Erythroblast (primary cell): Measurements from ENCODE around the gene IBTK.
"Not testable (repeated sequence)": the region's sequence is repeated elsewhere in the genome, so short reads cannot be mapped to it uniquely, and the experiment has no call there.

Source experiments
- DNase-seq, 2 experiments: peaks; one replicate each; lab custom pipeline; 2025; lab: John Stamatoyannopoulos, UW
- GATA1 ChIP-seq: IDR thresholded peaks from 2 replicates; pipeline ENCODE4 v1.6.1; 2011; ENCODE audit warnings: low read depth, mild to moderate bottlenecking, control low read depth, low read length, moderate library complexity
- POLR2A ChIP-seq: IDR thresholded peaks from 2 replicates; pipeline ENCODE4 v1.6.1; 2011; ENCODE audit warnings: mild to moderate bottlenecking, low read length

IBTK gene

GRCh38 chr6:82178077-82178758 lies 69.3 kb downstream of the IBTK start:
- TF ChIP-seq GATA1 (no peak), POLR2A (no peak)
- DNase-seq: peak; percentile 6 to 27

GRCh38 chr6:82176616-82177015 lies 70.9 kb downstream of the IBTK start:
- no peak for DNase-seq

DNA sequence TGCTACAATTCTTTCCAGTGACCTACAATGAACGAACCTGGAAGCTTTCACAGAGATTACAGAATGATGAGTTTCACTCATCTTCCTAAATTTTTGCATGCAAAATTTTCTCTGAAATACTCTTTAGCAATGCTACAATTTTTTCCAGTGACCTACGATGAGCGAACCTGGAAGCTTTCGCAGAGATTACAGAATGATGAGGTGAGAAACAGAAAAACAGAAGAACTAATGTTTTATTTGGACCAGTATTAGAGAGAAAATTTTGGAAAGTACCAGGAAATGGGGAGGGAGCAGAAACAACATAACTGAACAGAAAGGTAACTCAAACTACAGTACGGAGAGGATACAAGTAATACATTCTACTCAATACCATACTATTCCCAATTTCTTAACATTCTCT lies 75.0 kb downstream of the IBTK start:
- DNase-seq: no peak
- no peak for TF ChIP-seq POLR2A

More at GRCh38 chr6:82176616-82177015, 70.9 kb downstream of the IBTK start:
- no peak for TF ChIP-seq POLR2A
- TF ChIP-seq GATA1: no peak

- DNase-seq: no peak
- TF ChIP-seq GATA1: no peak
- no peak for TF ChIP-seq POLR2A
Observed at GRCh38 chr6:82169138-82169876, 78.2 kb downstream of the IBTK start.

GRCh38 chr6:82166493-82166892 lies 81.1 kb downstream of the IBTK start:
- no peak for TF ChIP-seq POLR2A
- TF ChIP-seq GATA1: no peak
- DNase-seq: no peak

DNA sequence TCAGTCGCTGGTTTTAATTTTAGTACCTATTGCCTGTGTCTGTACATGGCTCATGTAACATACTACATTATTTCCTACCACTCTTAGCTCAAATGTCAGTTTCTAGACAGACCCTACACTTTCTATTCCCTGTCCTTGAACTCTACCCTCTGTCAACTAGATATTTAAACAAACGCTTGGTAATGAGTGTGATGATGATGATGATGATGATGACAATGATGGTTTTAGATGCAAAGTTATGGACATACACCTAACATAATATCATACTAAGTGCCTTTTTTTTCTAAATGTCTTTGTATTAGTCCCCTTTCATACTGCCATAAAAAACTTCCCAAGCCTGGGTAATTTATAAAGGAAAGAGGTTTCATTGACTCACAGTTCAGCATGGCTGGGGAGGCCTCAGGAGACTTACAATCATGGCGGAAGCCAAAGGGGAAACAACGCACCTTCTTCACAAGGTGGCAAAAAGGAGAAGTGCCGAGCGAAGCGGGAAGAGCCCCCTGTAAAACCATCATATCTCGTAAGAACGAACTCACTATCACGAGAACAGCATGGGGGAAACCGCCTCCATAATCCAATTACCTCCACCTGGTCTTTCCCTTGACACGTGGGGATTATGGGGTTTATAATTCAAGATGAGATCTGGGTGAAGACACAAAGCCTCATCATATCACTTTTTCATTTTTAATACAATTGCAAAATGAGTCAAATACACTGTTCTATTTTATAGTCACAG lies 87.1 kb downstream of the IBTK start:
- TF ChIP-seq GATA1 (no peak), POLR2A (no peak)
- no peak for DNase-seq

GRCh38 chr6:82152786-82153185 lies 94.8 kb downstream of the IBTK start:
- DNase-seq: not testable (repeated sequence)

- DNase-seq: not testable (repeated sequence)
Observed at GRCh38 chr6:82151147-82151546, 96.4 kb downstream of the IBTK start.

- TF ChIP-seq GATA1: no peak
- TF ChIP-seq POLR2A: no peak
- DNase-seq: no peak
Observed at GRCh38 chr6:82145926-82146452, 101.6 kb downstream of the IBTK start.

- TF ChIP-seq POLR2A (no peak), GATA1 (no peak)
- DNase-seq: no peak
Observed at GRCh38 chr6:82144852-82145340, 102.6 kb downstream of the IBTK start.

- TF ChIP-seq GATA1 (no peak), POLR2A (no peak)
- no peak for DNase-seq
Observed at GRCh38 chr6:82144007-82144851, 103.3 kb downstream of the IBTK start.

- no peak for DNase-seq
- TF ChIP-seq GATA1: no peak
- no peak for TF ChIP-seq POLR2A
Observed at GRCh38 chr6:82143041-82143481, 104.5 kb downstream of the IBTK start.

- DNase-seq: no peak
Observed at GRCh38 chr6:82142524-82142923, 105.0 kb downstream of the IBTK start.

More at GRCh38 chr6:82142524-82142923, 105.0 kb downstream of the IBTK start:
- TF ChIP-seq POLR2A (no peak), GATA1 (no peak)
